Upper lobe of left lung (tissue), 6 donors: ENCODE measurements around the gene GALNT10. TPM values are rescaled to one million over a fixed set of nuclear protein-coding genes. Genes with fewer than 3 reads are reported as not detected.

Experiments used
- ATAC-seq, 2 donors: fragments of 200-7000 bp; cut with Tn5 transposase; one replicate each; pipeline ENCODE4 v1.9.1; 2022; ENCODE audit warnings: mild to moderate bottlenecking in 2 of 2, moderate library complexity in 2 of 2; ENCODE audit not compliant: low FRiP score in 2 of 2
- DNase-seq, 2 donors: peaks; one replicate each; pipeline ENCODE4 v3.0.0-alpha.2; 2019 to 2020
- H3K27ac ChIP-seq, 4 donors: fragments of 200-600 bp; sonication (generic); one replicate each; pipeline ENCODE4 v1.5.1; 2016 to 2019
- H3K27me3 ChIP-seq, 4 donors: fragments of 200-600 bp; sonication (generic); one replicate each; pipeline ENCODE4 v1.5.1; 2017 to 2019
- H3K36me3 ChIP-seq, 4 donors: fragments of 200-600 bp; sonication (generic); one replicate each; pipeline ENCODE4 v1.5.1; 2016 to 2019
- H3K4me1 ChIP-seq, 4 donors: fragments of 200-600 bp; sonication (generic); one replicate each; pipeline ENCODE4 v1.5.1; 2018 to 2019
- H3K4me3 ChIP-seq, 4 donors: fragments of 200-600 bp; sonication (generic); one replicate each; pipeline ENCODE4 v1.5.1; 2017 to 2019; ENCODE audit warnings: mild to moderate bottlenecking in 2 of 4, moderate library complexity in 1 of 4
- H3K9me3 ChIP-seq, 4 donors: fragments of 200-600 bp; sonication (generic); one replicate each; pipeline ENCODE4 v1.5.1; 2018 to 2019
- EP300 ChIP-seq, 4 donors: sonication (generic); formaldehyde crosslinking; IDR thresholded peaks; one replicate each; pipeline ENCODE4 v1.5.1; 2017; ENCODE audit warnings: antibody characterized with exemption in 4 of 4, control low read depth in 2 of 4
- POLR2A ChIP-seq, 4 donors: fragments of 450-650 bp; IDR thresholded peaks; one replicate each; pipeline ENCODE4 v1.5.1; 2016 to 2017; ENCODE audit warnings: antibody characterized with exemption in 4 of 4, mild to moderate bottlenecking in 2 of 4
- POLR2AphosphoS5 ChIP-seq, 2 donors: sonication (generic); formaldehyde crosslinking; IDR thresholded peaks; one replicate each; pipeline ENCODE4 v1.5.1; 2017; ENCODE audit warnings: antibody characterized with exemption in 2 of 2
- WGBS, 2 donors: methylation state at CpG; one replicate each; pipeline ENCODE4 v1.1.5; 2017 to 2018; 5-methylcytosine and 5-hydroxymethylcytosine counted together
- total RNA-seq, 6 donors: library from RNA; depleted of rRNA in 4 of 6; stranded (reverse); fragments of >200 nt in 4 of 6; gene quantifications; one replicate each; pipeline versions ENCODE4 v1.1.0 to v1.2.1, GENCODE V29; 2016 to 2021
- TF ChIP-seq, protein P1 (sequence below), 6 experiments: fragments of 450-650 bp in 4 of 6; fragments of 200-600 bp in 2 of 6; sonication (generic) in 2 of 6; IDR thresholded peaks; one replicate each; pipeline ENCODE4 v1.5.1; 2016 to 2019; ENCODE audit warnings: antibody characterized with exemption in 6 of 6
- donor health status: DM: no; HTN: no; CAD: no; lungs with moderate emphysema.
- donor health status: DM: no; HTN: yes; CAD: no; lungs with severe emphysema.

Gene GALNT10
- total RNA-seq, 6 donors from 2014 or later = 38.6 to 118 (median 66.4) TPM

DNA sequence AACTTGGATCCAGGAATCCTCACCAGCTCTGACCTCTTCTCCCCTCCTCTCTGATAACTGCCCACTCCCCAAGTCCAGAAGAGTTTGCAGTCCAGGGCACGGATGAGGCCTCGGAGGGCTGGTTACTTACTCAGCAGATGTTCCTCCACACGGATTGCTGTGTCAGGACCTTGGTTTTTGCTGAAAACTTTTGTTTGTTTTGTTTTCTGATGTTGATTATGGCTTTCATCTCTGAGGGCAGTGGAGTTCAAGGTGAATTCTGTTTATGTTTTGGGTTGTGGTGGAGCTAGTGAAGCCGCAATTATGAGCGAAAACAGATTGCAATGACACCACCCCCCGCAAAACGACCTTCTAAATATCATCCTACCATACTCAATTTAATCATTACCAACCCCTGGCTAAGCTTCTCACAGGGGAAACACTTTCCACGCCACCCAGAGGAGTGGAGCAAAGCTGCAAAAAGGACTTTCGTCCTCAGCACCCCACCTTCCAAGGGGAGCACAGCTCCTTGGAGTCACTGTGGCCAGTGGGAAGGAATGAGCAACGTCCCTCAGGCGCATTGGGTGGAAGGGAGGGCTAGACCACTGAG lies 162.5 kb downstream of the GALNT10 start:
- H3K27ac ChIP-seq = no peak overlapping the region
- H3K4me3 ChIP-seq = no peak overlapping the region
- ATAC-seq (no peak), DNase-seq (no peak)
- 87% methylated on average over 11 of the region's 11 CpGs for WGBS, 2 donors
- H3K27me3 ChIP-seq = no peaks in the 10 kb centered on the region
- H3K4me1 ChIP-seq = no peaks in the 10 kb centered on the region
- H3K36me3 ChIP-seq = no peaks in the 10 kb centered on the region
- TF ChIP-seq, protein P1, sequence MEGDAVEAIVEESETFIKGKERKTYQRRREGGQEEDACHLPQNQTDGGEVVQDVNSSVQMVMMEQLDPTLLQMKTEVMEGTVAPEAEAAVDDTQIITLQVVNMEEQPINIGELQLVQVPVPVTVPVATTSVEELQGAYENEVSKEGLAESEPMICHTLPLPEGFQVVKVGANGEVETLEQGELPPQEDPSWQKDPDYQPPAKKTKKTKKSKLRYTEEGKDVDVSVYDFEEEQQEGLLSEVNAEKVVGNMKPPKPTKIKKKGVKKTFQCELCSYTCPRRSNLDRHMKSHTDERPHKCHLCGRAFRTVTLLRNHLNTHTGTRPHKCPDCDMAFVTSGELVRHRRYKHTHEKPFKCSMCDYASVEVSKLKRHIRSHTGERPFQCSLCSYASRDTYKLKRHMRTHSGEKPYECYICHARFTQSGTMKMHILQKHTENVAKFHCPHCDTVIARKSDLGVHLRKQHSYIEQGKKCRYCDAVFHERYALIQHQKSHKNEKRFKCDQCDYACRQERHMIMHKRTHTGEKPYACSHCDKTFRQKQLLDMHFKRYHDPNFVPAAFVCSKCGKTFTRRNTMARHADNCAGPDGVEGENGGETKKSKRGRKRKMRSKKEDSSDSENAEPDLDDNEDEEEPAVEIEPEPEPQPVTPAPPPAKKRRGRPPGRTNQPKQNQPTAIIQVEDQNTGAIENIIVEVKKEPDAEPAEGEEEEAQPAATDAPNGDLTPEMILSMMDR (IDR thresholded peaks at IDR 0.05) = no peak
- TF ChIP-seq EP300 (IDR thresholded peaks at IDR 0.05) (no peak), POLR2AphosphoS5 (IDR thresholded peaks at IDR 0.05) (no peak), POLR2A (IDR thresholded peaks at IDR 0.05) (no peak)
- no peaks in the 10 kb centered on the region for H3K9me3 ChIP-seq

DNA sequence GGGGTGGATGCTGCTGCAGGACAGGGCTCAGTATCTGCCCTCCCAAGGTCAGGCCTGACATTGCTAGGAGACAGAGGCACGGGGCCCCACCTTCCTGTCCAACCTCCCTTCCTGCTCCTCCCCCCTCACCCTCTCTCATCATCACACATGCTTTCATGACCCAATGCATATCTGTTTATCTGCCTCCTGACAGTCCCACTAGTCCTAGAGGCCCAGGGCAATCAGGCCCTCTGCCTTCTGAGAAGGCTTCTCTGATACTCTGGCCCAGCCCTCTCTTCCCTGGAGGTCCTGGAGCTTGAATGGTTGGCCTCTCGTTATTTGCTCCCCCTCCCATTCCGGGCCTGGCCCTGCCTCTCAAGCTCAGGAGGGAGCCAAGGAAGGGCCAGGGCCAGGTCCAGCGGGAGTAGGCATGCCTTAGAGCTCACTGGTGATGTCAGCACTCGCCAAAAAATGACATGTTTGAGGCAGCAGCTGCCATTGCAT lies 164.6 kb downstream of the GALNT10 start:
- ATAC-seq = peak in 1 of 2 donors; percentile 47
- no peak for TF ChIP-seq POLR2A (IDR thresholded peaks at IDR 0.05)
- TF ChIP-seq EP300 (IDR thresholded peaks at IDR 0.05) = no peak
- TF ChIP-seq, protein P1 (IDR thresholded peaks at IDR 0.05) = no peak
- no peak for TF ChIP-seq POLR2AphosphoS5 (IDR thresholded peaks at IDR 0.05)

DNA sequence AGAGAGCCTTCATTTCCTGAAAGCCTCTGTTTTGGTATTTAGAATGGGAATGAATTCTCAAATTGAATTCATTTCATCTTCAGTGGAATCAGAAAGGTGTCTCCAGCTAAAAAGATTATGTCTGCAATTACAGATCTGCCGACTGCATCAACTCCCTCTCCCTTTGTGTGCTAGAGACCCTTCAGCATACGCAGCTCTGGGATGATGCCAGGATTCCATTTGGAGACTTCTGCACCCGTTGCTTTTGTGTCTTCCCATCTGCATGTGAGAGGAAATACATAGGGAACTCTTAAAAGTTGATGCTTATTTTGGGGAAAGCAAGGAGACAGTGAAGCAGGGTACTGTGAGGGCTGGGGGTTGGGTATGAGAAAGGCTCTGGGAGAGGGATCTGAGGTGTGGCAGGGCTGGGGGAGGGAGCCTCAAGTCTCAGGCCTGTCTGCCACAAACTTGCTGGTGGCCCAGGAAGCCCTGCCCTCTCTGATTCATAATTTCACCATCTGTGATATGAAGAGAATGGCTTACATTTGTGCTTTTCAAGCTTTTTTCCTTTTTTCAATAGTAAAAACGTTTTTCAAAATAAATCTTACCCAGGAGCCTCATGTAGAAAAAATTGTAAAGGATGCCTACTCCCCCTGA lies 165.6 kb downstream of the GALNT10 start:
- H3K9me3 ChIP-seq = no peaks in the 10 kb centered on the region
- no peak overlapping the region for H3K4me3 ChIP-seq
- ATAC-seq = peak in 1 of 2 donors; percentile 55
- no peaks in the 10 kb centered on the region for H3K4me1 ChIP-seq
- no peaks in the 10 kb centered on the region for H3K27me3 ChIP-seq
- no peaks in the 10 kb centered on the region for H3K36me3 ChIP-seq
- WGBS, 2 donors = 61 to 69% methylated on average over 4 of the region's 4 CpGs
- no peak for TF ChIP-seq POLR2AphosphoS5 (IDR thresholded peaks at IDR 0.05)
- TF ChIP-seq EP300 (IDR thresholded peaks at IDR 0.05) = no peak
- TF ChIP-seq POLR2A (IDR thresholded peaks at IDR 0.05) = no peak
- TF ChIP-seq, protein P1 (IDR thresholded peaks at IDR 0.05) = no peak
- H3K27ac ChIP-seq = no peak overlapping the region
- DNase-seq = no peak

More for the DNA sequence above, 164.6 kb downstream of the GALNT10 start:
- H3K4me3 ChIP-seq = no peak overlapping the region
- H3K4me1 ChIP-seq = no peaks in the 10 kb centered on the region
- no peak overlapping the region for H3K27ac ChIP-seq
- H3K36me3 ChIP-seq = no peaks in the 10 kb centered on the region
- no peaks in the 10 kb centered on the region for H3K9me3 ChIP-seq
- 55 to 72% methylated on average over 5 of the region's 5 CpGs for WGBS, 2 donors
- no peaks in the 10 kb centered on the region for H3K27me3 ChIP-seq
- DNase-seq = no peak

DNA sequence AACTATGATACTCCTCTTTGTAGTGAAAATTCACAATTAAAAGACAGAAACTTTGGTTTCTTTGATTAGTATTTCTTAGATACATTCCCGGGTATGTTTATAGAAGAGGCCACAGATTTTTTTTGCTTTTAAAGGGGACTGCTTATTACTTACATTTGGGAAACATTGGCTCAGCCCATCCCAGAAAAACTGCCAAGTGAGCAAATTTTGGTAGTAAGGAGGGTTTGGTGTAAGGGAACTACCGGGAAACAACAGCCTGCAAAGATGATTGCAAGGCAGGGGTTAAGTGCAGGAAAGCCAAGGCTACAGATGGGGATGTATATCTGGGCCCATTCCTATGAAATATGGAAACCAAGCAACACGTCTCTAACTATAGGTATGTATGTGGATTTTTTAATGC lies 166.4 kb downstream of the GALNT10 start:
- TF ChIP-seq EP300 (IDR thresholded peaks at IDR 0.05) (no peak), POLR2AphosphoS5 (IDR thresholded peaks at IDR 0.05) (no peak), POLR2A (IDR thresholded peaks at IDR 0.05) (no peak)
- TF ChIP-seq, protein P1 (IDR thresholded peaks at IDR 0.05) = no peak
- 80 to 92% methylated on average over 3 of the region's 3 CpGs for WGBS, 2 donors
- no peaks in the 10 kb centered on the region for H3K4me1 ChIP-seq
- DNase-seq (no peak), ATAC-seq (no peak)
- no peak overlapping the region for H3K4me3 ChIP-seq
- H3K36me3 ChIP-seq = no peaks in the 10 kb centered on the region
- H3K27ac ChIP-seq = no peak overlapping the region
- no peaks in the 10 kb centered on the region for H3K27me3 ChIP-seq
- H3K9me3 ChIP-seq = no peaks in the 10 kb centered on the region
